Brain pericyte (primary cell): ENCODE measurements around the gene INPP5B.
"Not testable (repeated sequence)": the region's sequence is repeated elsewhere in the genome, so short reads cannot be mapped to it uniquely, and the experiment has no call there.

Experiments used
- DNase-seq: peaks from one replicate; pipeline ENCODE4 v3.0.0-alpha.2; 2012; ENCODE audit warnings: low read depth, low spot score

INPP5B gene

DNA sequence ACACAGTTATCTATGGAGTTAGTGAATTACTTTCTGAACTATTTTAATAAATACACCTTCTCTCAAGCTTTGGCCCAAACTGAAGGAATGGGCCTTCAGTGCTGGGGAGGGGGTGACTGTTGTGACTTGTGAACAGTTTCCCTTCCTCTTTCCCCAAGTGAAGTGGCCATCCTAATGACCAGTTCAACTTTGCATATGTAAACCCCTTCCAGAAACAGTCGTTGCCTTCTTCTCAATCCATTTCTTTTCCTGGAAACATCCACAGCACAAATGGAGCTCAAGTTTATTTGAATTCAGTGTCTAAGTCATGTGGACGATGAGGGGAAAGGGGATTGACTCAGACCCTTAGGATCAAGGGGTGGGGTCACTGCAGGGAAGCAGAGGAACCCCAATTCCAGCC lies 1.3 kb upstream of the INPP5B start:
- no peak for DNase-seq

DNA sequence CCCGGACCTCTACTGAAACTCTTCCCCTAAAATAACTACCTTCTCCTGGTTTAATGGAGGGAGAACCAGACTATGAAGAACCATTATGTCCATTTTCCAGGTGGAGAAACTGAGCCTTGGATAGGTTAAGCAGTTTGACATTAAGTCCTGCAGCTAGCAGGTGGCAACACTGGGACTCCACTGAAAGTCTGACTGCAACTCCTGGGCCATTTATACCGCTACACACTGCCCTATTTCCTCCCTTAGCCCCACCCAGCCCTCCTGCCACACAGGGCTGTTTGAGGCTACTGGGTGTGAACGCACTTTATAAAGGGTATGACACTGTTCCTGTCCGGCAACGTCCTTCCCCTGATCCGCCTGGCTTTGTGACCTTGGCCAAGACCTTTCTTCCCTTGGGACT lies 511 bp upstream of the INPP5B start:
- DNase-seq, result no peak

DNA sequence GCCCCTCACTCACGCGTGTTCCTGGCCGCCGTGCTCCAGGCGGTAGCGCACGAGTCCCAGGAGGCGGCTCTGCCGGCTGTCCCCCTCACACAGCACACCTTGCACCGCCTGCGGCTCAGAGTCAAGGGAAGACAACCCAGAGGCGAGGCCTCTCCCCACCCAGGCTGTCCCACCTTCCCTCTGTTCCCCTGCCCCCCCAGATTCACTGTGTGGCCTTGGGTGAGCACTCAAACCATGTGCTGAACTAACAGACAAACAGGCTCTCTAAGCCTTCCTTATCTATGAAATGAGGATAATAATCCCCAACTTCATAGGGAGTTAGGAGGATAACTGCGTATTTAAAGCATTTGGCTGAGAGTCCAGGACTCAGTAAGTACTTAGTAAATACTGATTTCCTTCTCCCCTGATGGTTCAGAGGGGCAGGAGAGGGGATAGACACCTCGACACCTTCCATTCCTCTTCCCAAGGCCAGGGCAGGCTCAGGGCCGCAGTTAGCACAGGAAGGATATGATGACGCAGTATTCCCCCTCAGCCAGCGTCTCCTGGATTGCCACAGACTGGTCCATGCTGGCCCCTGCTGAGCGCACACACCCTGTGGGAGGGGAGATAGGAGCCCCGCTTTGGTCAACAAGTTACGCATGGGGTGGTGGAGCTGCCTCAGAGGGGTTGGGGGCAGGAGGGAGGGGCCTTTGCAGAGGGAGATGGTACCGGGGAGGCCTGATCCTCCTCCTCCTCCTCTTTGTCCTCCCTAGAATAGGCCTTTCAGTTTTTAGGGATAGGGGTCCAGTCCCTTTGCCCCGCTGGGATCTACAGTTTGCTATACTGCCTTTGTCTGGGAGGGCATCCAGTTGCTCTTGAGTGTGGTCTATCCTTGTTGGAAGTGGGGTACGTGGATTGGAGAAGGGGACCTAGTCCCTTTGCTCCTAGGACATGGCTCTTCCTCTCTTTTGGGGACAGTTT lies 830 bp downstream of the INPP5B start:
- peak; percentile 67 for DNase-seq

DNA sequence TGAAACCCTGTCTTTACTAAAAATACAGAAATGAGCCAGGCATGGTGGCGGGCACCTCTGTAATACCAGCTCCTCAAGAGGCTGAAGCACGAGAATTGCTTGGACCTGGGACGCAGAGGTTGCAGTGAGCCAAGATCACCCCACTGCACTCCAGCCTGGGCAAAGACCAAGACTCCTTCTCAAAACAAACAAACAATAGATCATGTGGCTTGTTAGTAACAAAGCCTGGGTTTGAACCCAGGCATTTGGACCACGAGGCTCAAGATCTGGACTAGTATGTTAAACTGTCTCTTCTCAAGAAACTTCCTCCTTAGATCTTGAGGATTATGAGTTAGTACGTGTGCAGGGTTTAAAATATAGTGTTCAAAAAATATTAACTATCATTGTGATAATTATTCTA lies 1.6 kb downstream of the INPP5B start:
- DNase-seq, result no peak

DNA sequence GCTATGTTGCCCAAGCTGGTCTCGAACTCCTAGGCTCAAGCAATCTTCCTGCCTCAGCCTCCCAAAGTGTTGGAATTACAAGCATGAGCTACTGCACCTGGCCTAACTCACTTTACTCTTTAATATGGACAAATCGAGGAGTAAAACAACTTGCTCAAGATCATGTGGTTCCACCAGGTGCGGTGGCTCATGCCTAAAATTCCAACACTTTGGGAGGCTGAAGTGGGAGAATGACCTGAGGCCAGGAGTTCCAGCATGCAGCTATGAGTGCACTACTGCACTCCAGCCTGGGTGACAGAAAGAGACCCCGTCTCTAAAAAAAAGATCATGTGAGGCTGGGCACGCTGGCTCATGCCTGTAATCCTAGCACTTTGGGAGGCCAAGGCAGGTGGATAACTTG lies 2.0 kb downstream of the INPP5B start:
- no peak for DNase-seq

DNA sequence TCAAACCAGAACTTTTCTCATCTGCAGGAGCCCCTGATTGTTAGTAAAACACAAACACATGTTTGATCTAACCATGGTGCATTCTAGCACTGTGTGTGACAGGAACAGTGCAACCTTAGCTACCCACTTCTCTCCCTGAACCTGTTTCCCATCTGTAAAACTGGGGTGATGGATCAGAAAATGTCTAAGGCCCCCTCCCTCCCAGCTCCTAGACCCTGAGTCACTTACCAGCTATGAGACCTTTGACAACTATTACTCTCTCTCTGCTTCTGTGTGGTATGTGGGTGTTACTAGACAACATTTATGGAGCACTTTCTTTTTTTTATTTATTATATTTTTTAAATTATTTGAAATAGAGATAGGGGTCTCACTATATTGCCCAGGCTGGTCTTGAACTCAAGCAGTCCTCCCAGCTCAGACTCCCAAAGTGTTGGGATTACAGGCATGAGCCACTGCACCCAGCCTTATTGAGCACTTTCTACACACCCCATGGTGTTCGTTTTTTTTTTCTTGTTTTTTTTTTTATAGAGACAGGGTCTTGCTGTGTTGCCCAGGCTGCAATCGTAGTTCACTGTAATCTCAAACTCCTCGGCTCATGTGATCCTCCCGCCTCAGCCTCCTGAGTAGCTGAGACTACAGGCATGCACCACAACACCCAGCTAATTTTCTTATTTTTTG lies 2.6 kb downstream of the INPP5B start:
- no peak for DNase-seq

DNA sequence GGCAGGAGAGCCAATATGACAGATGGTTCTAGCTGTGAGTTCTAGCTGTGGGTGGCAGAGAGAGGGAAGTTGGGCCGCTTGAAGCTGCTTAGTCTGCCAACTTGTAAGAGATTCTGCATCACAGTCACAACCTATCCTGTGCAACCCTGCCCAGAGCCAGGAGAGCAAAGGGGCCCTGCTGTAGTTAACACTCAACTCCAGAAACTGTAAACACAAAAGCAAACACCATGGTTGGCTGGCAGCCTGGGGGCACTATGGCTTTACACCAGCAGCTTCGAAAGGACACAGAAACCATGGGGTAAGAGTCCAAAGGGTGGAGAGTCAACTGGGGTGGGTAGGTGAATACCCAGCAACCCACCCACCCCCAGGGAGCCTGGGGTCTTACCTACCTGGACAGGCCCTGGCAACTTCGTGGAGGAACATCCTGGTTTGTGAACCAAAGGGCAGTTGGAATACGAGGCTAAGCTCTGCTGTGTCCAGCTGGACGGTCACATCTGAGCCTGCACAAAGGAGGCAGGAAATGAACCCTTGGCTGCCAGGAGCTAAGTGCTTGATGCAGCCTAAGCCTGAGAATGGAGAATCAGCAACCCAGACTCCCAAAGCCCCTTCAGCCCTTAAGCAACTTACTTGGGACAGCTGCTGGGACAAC lies 6.4 kb downstream of the INPP5B start:
- DNase-seq, result no peak

DNA sequence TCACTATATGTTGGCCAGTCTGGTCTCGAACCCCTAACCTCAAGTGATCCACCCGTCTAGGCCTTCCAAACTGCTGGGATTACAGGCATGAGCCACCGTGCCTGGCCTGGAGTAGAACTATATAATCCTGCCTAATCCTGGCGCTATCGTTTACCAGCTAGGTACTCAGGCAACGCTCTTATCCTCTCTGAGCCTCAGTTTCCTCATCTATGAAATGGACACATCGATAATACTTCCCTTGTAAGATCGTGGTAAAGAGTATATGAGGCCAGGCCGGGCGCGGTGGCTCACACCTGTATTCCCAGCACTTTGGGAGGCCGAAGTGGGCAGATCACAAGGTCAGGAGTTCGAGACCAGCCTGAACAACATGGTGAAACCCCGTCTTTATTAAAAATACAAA lies 10.1 kb downstream of the INPP5B start:
- not testable (repeated sequence) for DNase-seq

DNA sequence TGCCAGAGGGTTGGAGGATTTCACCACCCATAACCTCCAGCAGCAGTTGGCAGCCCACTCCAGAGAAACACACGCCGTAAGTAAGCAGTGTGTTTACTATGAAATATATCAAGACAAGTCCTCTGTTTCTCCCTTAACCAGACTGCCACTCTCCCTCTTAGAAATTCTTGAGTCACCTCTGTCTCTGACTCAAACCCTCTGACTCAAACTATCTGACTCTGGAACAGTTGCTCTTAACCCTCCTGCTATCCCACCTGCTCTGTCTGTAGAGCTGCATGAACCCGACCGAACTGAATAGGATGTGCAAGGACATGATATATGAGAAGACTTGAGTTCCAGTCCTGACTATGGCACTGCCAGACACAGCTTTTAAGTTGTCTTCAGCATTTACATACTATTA lies 14.1 kb downstream of the INPP5B start:
- no peak for DNase-seq

DNA sequence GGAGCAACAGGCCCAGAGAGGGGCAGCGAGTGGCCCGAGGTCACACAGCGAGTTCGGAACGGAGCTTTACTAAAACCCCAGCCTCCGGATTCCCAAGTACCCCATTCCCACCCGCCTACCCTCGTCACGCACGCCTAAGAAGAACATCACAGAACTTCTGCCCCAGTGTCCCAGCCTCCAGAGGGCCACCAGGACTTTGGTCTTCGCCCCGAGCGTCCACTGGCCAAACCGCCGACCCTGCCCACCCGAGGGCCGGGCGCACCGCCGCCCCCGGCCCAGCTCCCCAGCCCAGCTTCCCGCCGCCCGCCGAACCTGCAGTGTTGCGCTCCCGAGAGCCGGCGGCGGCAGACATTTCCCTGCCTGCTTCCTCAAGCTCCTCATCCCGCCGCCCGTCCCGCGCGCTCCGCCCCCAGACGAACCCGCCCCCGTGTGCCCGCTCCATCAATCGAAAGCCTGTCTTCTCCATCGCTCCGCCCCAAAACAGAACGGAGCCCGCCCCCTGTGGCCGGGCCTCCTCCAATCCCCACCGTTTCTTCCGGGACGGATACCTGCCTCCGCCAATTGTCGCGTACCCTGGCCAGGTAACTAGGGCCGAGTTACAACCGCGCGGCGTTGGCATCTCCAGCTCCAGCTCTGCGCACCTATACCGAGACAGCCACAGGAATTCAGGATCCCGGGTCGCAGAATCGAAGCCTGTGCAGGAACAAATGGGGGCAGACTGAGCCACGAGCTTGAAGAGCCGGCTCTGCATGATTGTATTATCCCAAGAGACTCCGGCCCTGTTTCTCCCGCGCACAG lies 15.3 kb downstream of the INPP5B start:
- DNase-seq, result peak; percentile 90

DNA sequence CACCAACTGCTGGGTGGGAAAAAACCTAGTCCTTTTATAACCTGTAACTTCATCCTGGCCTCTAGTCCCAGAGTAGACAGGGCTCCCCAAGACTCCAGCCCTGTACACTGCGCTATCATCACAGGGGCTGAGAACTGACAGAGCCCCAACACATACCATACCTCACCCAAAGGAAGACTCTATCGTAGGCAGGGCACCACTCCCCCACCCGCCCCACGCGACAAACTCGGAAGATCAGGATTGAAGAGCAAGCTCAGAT lies 15.8 kb downstream of the INPP5B start:
- no peak for DNase-seq

DNA sequence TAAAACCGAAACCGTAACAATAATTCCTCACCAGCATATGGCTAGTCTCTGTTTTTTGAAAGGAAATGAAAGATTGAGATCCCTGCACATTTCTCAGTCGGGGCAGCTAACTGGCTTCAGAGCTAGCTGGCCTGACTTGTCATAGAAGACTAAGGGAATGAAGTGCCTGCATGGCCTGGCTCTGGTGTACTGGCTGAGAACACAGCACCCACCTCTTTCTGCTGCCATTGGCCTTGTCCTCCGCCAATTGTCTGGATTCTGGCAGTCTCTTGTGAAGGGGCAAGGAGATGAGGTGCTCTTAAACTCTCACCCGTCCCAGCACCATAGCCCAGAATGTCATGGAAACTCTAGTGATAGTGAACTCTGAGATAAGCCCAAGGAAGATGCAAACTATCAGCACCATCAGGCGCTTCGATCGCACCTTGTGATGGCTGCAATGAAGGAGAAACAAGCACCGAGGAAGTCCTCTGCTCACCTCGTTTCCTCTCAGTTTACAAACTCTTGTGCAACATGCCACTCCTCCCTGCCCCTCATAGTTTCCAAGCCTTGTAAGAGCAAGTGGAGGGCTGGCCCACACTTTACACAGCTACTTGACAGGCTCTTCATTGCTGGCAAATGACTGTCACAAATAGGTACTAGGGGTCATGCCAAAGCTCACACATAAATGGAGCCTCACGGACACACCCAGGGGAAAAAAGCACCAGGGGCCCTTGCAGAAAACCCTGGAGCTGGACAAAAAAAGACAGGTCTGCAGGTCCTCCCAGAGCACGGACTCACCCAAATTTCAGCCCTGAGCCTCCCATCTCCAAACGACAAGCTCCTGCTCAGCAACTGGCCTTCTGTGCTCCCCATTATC lies 16.4 kb downstream of the INPP5B start:
- DNase-seq, result no peak

DNA sequence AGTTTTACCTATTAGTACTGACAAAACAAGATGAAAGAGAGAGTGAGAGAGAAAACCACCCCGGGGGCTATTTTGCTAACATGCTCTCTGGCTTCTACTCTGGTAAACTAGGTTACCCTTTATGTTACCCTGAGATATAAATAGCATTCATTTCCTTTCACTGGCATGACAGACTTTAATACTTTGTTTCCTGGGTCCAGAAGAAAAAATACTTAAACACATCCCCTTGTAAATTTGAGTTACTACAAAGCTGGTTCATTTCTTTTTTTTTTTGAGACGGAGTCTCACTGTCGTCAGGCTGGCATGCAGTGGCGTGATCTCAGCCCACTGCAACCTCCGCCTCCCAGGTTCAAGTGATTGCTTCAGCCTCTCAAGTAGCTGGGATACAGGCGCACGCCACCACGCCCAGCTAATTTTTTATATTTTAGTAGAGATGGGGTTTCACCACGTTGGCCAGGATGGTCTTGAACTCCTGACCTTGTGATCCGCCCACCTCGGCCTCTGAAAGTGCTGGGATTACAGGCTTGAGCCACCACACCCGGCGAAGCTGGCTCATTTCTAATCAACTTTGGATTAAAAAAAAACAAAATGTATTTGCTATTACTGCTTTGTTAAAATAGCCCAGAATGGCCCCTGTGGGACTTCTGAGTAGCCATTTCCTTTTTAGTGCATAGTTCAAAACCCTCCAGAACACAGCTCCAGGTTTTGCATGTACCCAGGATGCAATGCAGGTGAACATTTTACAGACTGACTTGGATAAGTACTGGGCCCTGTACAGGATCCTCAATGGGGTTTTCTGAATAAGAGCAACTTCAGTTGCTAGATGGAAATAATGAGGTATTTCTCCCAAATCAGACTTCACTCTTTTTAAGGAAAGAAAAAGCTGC lies 20.6 kb downstream of the INPP5B start:
- DNase-seq, result no peak

DNA sequence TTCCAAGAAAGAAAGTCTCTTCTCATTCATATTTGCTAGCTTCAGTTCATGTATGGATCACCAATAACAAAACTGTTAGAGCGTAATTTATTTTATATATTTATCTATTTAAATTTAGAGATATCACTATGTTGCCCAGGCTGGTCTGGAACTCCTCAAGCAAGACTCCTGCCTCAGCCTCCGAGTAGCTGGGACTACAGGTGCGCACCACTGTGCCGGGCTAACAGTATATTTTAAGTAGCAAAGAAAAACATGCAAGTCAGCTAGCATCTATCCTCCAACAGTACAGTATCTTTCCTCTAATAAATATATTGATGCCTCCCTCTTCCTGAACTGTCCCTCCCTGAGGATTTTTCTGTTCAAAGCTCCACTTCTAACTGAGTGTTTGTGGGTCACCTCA lies 21.5 kb downstream of the INPP5B start:
- no peak for DNase-seq

DNA sequence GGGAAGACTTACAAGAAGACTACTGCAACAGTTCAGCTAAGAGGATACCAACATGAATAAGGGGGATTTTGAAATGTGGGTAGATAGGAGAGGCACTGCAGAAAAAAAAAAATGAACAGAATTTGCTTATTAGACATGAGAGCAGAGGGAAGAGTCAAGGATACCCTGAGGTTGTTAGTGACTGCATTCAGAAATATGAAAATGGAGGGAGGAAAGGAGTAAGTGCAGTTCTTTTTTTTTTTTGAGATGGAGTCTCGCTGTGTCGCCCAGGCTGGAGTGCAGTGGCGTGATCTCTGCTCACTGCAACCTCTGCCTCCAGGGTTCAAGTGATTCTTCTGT lies 23.3 kb downstream of the INPP5B start:
- DNase-seq, result no peak

DNA sequence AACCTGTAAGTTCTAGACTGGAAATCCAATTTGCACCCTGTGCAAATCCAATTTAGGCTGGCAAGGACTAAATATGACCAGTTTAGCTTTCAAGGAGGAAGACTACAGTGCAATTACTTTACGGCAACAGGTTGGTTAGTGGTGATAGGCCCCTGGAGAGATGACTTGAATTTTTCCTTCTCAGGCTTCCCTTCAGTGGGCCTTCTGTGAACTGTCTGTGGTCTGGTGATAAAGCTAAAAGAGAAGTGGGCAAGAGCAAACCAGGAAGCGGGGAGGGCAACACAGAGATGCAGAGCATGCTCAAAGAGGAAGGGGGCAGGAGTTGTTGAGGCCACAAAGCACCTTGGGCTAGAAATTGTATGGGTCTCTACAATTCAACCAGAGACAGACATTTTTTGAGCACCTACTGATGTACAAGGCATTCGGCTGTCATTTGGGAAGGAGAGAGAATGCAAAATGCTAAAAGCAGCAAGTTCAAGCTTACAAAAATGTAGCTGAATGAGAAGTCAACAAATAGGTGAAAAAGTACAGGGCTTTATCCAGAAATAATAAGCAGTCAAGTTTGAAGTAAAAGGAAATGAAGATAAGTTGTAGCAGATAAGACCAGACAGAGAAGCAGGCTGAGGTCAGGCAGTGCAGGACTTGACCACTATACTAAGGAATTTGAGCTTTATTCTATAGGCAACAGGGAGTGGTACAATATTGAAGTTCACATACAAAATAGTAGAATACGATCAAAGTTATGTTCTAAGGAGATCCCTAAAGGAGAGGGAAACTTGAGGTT lies 23.9 kb downstream of the INPP5B start:
- DNase-seq, result no peak

DNA sequence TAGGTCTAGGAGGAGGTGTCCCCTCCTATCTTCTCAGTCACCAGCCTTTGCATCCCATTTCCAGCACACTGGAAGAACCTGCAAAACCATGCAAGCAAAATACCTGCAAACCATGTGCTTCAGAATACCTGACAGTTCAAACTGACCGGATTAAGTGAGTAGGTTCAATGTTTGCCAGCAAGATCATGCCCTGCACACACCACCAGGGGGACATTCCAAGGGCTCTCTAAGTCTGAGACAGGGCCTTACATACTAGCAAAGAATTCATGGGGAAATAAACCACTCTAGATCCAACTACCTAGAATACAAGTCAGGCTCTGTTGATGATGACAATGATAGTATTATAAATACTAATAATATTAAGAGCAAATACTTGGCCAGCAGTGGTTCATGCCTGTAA lies 27.6 kb downstream of the INPP5B start:
- DNase-seq, result no peak

DNA sequence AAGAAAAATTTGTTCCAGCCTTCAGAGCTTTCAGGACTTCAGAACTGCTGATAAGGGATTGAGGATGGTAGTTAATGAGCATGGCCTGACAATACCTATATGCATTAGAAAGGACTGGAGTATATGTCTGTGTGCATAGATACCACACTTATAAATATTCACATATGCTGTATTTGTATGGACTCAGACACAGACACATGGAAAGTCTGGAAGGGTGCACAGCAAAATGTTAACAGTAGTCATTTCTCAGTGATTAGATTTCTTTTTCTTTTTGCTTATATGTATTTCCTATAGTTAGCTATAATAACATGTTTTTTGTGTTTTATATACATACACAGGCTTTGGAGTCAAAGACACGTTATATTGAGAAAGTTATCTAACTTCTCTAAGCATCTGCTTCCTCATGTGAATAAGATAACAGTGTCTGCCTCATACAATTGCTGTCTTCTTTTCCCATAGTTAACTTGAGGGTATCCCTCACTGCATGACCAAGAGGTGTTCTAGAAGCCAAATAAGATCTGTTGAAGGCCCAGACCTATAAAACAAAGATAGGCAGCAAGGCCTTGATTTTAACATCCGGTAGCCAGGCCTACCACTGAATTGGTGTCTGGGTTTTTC lies 31.3 kb downstream of the INPP5B start:
- DNase-seq, result no peak
